ENCODE results near the gene CHID1.

The CHID1 gene

DNA sequence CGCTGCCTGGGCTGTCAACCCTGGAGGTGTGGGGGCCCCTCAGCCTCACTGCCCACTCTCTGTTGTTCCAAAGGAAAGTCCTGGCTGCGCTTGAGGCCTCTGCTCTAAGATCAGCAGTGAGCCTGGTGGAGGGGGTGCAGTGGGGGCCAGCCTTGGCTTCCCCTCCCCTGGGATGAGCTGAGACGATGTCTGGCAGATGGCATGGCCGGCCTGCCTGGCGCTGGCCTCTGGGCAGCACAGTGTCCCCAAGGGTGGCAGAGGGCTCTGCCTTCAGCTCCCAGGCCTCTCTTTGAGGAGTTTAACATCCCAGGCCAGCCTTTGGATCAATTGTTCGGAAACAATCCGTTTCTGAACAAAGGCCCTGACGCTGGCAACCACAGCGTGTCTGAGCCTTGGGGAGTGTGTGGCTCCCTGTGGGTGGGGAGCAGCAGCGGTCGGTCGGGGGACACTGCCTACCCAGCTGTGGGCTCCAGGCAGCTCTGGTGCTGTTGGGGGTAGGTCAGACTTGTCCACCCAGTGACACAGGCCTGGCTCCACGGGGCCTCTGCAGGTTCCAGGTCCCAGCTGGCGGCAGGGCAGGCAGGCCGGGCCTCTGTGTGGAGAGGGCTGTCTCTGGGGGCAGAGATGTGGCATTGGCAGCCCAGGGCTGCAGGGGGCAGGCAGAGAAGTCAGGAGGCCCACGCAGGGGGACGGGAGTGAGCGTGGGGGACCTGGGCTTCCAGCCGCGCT is 55.8 kb downstream of the CHID1 start:
- in situ Hi-C loops (cut with MboI; ENCODE audit: low sequenced_read_pairs): loop anchor here (25.0 kb wide), 1 partner anchor 183 kb away; the partner anchor contains the start of gene MUC6

DNA sequence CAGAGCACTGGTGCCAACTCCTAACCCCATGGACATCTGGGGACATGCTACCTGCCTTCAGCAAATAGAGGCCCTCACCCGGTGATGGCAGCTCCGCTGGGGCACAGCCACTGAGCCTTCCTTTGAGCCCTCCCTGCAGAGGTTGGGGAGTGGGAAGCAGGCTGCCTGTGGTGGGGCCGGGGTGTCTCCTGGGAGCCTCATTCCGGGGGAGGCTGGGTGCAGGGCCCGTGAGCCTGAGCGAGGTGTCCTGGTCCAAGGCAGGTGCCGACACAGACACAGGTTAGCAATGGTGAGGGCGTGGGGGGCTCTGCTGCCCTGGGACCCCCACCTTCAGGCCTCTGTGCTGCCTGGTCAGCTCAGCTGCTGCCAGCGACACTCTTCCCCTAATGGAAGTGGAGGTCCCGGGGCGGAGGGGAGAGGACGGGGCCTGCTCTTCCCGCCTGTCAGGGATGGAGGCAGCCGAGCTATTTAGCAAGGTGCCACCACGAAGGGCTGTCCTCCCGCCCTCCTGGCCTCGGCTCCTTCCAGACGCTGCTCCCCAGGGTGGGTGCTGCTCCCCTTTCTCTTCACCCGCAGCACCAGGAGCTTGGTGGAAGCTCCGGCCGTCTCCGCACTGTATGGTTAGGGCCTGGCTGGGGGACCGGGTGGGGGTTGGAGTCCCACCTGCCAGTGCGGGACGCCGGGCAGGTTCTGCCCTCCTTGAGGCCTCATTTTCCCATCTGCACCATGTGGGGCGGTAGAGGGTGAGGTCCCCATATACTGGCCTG is 56.7 kb downstream of the CHID1 start:
- in situ Hi-C loops (cut with MboI; ENCODE audit: low sequenced_read_pairs): loop anchor here (25.0 kb wide), 1 partner anchor 183 kb away; the partner anchor contains the start of gene MUC6

DNA sequence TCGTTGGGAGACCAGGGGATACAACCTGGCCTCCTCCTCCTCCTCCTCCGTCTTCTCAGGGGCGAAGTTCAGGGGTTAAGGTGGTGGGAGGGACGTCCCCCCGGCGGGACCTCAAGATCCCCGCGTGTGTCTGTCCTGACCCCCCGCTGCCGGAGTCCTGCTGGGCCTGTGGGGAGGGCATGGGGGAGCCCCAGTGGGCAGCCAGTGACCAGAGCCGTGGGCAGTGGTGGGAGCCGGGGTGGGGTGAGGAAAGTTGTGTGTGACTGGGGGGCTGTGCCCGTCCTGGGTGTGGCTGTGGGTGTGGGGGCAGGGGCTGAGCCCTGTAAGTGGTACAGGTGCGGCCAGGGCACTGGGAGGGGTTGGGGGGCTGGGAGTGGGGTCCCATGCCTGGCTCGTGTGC is 57.8 kb downstream of the CHID1 start:
- in situ Hi-C loops (cut with MboI; ENCODE audit: low sequenced_read_pairs): loop anchor here (25.0 kb wide), 1 partner anchor 185 kb away; the partner anchor contains the start of gene MUC6

- in situ Hi-C loops (cut with MboI; ENCODE audit: low sequenced_read_pairs): loop anchor here (25.0 kb wide), 1 partner anchor 186 kb away; the partner anchor contains the start of gene MUC6
Measured at GRCh38 chr11:850775-851763, 59.5 kb downstream of the CHID1 start.

DNA sequence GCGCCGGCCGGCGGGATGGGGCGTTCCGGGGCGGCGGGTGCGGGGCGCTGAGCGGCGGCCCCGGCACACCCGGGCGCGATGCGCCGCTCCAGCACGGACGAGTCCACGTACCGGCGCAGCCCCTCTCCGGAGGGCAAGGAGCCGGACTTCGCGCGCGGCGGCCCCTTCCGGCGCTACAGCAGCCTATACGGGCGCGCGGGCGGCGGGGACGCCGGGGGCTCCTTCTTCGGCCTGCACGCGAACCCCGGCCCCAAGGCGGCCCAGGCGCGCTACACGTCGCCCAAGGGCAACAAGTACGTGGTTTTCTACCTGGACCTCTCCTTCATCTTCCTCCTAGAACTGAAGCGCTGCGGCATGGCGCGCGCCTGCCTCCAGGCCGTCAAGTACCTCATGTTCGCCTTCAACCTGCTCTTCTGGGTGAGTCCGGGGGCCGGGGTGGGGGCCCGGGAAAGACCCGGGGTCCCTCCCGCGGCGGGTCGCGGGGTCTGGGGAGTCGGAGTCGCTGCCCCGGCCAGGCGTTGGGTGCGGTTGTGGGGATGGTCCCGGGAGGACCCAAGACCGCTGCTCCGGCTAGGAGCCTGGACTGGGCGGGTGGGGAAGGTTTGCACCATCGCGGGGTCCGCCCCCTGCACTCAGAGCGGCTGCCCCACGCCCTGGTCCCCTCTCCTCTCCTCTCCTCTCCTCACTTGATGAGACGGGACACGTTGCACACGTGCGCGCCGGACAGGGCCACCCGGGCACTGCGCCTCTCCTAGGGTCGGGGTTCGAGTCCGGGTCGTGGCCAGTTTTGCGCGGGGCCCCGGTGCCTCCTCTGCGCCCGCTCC is 60.4 kb downstream of the CHID1 start:
- in situ Hi-C loops (cut with MboI; ENCODE audit: low sequenced_read_pairs): loop anchor here (25.0 kb wide), 1 partner anchor 187 kb away; the partner anchor contains the start of gene MUC6

DNA sequence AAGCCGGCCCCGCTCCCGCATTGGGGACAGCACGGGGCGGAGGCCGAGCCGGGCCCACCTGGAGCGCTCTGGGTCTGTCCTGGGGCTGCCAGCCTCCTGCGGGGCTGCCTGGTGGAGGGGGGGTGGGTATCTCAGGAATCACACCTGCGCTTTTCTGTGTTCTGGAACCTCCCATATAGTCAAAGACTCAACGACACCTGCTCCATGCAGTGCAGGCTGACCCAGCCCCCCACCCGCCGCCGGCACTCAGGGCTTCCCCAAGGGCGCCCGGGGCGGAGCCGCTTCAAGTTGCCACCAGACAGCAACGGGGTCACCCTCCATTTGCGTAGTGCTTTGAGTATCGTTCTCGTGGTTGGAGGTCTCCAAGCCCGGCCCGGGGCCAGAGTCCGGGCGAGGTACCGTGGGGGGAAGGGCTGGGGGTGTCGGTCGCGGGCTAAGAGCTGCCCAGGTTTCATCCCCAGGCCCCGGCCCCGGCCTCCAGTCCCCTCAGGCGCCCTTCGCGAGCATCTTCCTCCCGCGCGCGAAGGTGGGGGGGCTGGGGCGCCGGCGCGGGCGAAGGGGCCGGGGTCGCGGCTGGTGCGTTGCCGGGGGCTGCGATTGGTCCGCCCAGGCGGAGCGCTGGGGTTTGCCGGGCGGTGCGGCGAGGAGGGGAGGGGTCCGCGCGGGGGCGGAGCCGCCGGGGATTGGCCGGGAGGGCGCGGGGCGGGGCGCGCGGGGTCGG is 61.3 kb downstream of the CHID1 start:
- in situ Hi-C loops (cut with MboI; ENCODE audit: low sequenced_read_pairs): no loop called here

GRCh38 chr11:848380-848931 is 62.2 kb downstream of the CHID1 start:
- in situ Hi-C loops (cut with MboI; ENCODE audit: low sequenced_read_pairs): no loop called here

GRCh38 chr11:847876-848275 is 62.7 kb downstream of the CHID1 start:
- in situ Hi-C loops (cut with MboI; ENCODE audit: low sequenced_read_pairs): no loop called here

GRCh38 chr11:846496-847098 is 64.0 kb downstream of the CHID1 start:
- in situ Hi-C loops (cut with MboI; ENCODE audit: low sequenced_read_pairs): no loop called here

DNA sequence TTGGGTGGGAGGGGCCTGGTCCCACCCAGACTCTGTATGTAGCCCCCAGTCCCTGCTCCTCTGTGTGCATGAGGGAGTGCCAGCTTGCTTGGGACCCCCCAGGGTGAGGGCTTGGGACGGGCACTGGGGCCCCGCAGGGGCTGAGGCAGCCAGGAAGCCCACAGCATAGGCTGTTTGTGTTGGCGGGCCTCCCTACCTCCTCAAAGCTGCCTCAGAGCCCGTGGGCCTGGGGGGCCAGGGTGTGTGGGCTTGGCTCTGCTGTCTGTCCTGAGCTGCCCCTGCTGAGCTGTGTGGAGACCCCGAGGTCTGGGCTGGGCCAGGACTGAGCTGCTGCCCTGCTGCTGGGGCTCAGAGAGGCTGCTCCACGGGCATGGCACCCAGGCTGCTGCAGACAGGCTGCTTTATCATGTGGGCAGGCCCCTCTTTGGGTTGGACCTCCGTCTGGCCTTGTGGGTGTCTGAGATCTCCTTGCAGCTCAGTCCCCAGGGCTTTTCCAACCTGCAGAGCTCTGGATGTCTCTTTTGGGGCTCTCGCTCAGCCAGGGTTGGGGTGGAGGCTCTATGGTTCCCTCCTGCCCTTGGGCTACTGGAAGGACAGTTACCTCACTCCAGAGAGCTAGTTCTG is 64.6 kb downstream of the CHID1 start:
- in situ Hi-C loops (cut with MboI; ENCODE audit: low sequenced_read_pairs): no loop called here

DNA sequence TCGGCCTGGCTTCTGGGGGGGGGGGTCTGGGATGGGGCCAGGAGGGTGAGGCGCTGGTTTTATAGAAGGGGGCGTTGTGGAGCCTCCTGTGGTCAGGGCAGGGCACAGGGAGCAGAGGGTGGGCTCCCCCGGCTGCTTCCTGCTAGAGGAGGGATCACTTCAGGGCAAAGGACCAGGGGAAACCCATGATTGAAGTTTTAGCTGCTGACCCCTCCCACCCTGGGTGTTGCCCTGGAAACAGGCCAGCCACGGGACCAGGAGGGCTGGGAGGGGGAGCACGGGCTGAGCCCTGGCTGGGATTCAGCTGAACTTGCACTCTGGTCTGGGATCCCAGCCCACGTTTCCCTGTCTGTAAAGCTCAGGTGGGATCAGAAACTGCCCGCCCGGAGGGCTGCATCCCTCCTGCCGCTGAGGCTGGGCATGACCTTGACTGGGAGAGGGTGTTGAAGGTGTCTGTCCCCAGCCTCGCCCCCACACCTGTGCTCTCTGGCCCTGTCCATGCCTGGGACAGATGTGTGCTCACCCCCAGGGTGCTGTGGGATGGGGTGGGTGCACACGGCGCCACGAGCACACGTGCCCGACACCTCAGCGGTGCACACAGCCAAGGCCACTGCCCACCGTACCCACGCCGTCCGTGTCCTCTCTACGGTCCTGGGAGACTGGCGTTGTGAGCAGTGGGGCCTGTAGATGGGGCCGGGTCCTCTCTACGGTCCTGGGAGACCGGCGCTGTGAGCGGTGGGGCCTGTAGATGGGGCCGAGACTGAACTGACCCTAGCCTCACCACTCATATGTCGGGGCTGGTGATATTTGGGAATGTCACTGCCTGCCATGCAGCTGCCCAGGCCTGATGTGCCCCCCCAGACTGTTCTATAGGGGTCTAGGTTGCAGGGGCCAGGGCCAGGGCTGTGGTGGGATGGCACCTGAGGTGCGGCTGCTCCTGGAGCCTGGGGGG is 65.6 kb downstream of the CHID1 start:
- in situ Hi-C loops (cut with MboI; ENCODE audit: low sequenced_read_pairs): no loop called here

DNA sequence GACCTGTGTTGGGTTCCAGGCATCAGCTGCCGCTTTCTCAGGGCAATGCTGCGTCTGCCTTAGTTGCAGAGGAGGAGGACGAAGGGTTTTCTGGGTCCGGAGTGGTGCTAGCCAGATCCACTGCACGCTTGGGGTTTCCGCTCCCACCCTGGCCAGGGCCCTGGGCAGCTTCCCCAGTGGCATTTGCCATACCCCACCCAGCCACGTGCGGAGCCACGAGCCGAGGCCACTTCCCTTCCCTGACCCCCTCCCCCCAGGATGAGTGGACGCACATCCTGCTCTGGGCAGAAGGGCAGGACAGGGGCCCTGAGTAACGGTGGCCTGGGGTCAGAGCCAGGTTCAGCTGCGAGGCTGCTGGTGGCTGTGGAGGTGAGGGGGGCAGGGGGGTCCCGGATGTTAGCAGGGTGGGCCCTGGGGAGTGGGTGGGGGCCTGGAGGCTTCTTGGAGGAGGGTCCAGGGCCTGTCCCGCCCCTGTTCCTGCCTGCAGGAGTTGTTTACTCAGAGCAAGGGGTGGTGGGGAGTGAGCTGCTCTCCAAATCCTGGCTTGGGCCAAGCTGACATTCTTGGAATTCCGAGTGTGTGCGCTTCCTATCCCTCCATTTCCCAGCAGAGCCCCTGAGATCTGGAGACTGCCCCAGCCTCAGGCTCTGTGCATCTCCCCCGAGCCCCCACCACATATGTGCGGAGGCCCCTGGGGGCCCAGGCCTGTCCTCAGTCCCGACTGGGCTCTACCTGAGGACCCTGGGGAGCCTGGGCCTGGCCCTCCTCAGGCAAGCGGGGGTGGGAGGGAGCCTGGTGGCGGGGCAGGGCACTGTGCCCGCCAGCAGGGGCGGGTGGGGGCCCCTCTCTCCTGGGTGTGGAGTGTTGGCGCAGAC is 66.6 kb downstream of the CHID1 start:
- in situ Hi-C loops (cut with MboI; ENCODE audit: low sequenced_read_pairs): no loop called here

GRCh38 chr11:843086-843734 is 67.4 kb downstream of the CHID1 start:
- in situ Hi-C loops (cut with MboI; ENCODE audit: low sequenced_read_pairs): no loop called here

DNA sequence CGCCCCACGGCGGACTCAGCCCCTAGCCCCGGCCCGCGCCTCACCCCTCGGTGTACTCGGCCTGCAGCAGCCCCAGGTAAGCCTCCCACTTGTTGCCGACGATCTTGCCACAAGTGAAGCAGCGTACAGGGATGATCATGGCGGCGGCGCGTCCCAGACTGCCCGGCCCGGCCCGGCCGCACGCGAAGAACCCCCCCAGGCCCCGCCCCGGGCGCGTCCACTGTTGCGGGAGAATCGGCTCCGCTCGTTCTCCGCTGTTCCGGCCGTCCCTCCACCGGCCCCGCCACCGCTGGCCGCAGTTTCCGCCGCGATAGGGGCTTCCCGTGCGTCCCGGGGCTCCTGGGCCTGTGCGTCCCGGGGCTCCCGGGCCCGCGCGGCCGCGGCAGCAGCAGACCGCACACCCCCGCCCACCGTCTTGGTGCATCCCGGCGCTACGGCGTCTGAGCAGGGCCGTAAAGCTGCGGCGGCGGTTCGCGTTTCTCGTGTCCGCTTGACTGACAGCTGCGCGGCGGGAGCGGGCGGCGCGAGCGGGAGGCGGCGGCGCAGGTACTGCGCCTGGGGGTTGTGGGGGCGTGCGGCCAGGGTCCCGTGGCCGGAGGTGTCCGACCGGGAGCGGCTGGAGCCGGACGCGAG is 68.1 kb downstream of the CHID1 start, which contains the start of the genes POLR2L and TSPAN4:
POLR2L (minus strand) TSS at position 160 of the 633 bp plus-strand sequence; CDS start at position 139, 21 bp downstream.
TSPAN4 (plus strand) TSS at position 483 of the 633 bp plus-strand sequence. CDS start 7,453 bp downstream, outside the sequence.
- in situ Hi-C loops (cut with MboI; ENCODE audit: low sequenced_read_pairs): no loop called here

- in situ Hi-C loops (cut with MboI; ENCODE audit: low sequenced_read_pairs): no loop called here
Measured at GRCh38 chr11:841981-842369, 68.6 kb downstream of the CHID1 start.

All from HL-60/S4 treated with retinoic acid at 250 ng/mL for 4 days and 3 days (cell line).